ENCODE measurements around the gene MARVELD1.

Gene MARVELD1

DNA sequence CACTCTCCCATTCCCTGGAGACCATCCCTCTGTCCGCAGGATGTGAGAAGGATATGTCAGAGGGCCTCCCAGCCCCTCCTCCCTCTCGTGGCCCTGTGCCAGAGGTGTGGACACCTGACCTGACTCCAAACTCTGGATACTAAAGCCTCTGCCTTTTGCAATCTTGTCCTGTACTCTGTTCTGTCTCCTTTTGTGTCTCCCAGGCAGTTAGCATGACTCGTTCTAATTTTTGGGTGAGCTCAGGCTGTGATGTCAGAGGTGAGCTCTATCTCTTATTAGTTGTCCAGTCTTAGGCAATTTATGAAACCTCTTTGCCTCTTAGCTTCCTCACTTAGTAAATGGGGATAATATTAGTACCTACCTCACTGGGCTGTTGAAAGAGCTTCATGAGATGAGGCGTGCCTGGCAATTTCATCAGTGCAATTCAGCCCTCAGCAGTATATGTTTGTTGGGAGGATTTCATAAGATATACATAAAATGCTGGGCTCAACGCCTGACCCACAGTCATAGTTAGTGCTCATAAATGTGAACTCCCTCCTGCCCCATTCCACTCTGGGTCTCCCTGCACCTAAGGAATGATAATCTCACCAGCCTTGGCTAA is 10.9 kb downstream of the MARVELD1 start:
- no peak for DNase-seq

DNA sequence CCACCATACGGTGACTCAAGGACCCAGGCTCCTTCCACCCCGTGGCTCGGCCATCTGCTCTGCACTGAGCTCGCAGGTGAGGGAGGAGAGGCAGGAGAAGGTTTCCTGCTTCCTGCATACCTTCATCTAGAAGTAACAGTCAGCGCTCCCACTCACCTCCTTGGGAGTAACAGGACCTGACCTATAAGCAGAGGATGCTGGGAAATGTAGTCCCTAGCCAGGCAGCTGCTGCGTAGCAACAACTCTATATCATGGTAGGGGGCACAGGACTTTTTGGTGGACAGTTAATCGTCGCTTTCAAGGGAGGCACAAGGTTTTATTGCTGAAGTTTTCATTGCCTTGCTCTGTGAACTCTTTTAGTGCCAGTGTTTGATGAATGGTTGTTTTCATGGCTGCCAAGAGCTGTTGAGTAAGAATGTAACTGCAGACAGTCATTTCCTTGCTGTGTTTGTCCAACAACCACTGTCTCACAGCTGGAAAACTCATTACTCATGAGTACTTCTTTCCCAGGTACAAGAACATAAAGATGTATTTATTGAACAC is 13.2 kb downstream of the MARVELD1 start:
- DNase-seq: no peak

DNA sequence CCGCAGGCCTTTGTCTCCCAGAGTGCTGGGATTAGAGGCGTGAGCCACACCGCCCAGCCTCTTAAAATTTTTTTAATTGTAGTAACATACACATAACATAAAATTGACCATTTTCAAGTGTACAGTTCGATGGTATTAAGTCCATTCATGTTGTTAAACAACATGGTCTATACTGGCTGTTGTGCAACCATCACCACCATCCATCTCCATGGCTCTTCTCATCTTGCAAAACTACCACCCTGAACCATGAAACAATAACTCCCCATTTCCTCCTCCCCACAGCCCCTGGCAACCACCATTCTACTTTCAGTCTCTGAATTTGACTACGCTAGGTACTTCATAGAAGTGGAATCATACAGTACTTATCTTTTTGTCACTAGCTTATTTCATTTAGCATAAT is 15.5 kb downstream of the MARVELD1 start:
- DNase-seq: no peak

DNA sequence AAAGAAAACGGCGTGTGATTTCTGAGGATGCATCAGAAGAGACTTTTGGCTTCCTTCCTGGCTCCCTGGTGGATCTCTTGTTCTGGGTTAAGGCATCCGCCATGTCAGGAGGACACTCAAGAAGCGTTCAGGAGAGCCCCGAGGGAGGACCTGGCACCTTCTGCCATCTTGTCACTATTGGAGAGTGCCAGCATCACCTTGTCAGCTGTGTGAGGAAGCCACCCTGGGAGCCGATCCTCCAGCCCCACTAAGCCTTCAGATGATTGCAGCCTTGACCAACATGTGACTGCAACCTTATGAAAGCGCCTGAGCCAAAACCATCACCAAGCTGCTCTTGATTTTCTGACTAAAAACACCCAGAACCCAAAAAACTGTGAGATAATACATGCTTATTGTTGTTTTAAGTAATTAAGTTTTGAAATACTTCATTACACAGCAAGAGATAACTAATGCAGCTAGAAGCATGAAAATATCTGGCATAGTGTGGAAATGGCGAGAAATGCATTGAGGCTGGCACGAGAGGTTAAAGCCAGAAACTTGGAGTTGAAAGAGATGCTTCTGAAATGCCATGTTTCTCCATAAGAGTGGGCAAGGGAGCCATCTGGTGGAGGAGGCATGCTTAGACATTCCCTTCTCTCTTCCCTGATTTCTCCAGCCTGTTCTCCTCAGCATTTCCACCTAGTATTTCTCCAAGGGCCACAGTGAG is 18.0 kb downstream of the MARVELD1 start:
- DNase-seq: peak; percentile 71

DNA sequence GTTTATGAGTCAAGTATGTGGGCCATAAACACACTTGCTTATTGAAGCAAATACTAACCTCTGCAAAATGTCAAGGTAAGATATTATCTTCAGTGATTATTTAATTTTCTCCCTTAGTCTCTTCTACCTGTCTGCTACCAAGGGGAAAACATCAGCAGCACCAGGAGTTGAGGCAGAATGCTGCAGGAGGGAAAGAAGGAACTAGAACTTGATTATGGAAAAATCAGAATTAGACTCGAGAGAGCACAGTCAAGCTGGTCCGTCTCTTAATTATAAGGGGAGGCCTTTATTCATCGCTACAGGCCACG is 18.5 kb downstream of the MARVELD1 start:
- no peak for DNase-seq

DNA sequence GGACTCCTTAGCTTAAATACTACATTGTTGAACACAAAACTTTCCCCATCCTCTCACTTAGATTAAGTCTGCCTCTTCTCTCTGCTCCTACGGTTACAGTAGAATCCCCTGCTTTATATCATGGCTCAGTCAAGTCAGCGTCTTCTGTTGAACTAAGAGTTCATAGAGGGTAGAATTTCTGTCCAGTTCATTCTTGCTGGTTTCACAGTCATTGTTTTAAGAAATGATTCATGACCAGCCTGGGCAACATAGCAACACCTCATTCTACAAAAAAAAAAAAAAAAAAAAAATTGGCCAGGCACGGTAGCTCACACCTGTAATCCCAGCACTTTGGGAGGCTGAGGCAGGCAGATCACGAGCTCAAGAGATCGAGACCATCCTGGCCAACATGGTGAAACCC is 19.7 kb downstream of the MARVELD1 start:
- no peak for DNase-seq

DNA sequence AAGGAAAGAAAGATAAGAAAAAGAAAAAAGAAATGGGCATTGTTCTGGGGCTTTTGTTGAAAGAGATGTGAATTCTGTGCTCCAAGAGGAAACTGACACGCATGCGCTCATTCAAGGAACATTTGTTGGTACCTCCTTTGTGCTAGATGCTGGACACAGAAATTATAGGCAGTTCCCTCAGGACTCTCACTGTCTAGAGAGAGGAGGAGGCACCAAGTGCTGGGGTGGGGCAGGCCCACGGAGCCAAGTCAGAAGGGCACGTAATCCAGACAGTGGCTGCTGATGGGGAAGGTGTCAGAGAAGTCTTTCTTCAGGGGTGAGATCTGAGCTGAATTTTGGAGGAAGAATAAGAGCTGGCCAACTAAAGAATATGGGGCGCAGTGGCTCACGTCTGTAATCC is 20.5 kb downstream of the MARVELD1 start:
- no peak for DNase-seq

DNA sequence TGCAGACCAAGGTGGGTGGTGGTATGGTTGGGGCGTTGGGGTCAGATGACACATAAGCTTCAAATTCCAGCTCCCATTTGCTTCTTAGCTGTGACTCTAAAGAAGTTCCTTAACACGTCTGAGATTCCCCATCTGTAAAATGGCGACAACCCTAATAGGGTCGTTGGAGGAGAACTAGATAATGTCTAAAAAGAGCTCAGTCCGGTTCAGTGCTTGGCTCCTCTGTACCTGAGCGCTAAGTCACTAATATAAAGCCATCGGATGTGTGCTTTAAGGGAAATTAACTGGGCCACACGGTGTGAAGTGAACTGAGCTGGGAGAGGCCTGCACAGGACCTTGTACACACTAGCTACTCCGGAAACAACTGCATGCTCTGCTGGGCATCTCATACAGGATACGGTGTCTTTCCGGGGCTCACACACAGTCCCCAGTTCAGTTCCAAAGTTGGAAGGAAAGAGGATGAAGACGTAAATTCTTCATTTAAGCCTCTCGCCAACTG is 22.9 kb downstream of the MARVELD1 start:
- DNase-seq: no peak

DNA sequence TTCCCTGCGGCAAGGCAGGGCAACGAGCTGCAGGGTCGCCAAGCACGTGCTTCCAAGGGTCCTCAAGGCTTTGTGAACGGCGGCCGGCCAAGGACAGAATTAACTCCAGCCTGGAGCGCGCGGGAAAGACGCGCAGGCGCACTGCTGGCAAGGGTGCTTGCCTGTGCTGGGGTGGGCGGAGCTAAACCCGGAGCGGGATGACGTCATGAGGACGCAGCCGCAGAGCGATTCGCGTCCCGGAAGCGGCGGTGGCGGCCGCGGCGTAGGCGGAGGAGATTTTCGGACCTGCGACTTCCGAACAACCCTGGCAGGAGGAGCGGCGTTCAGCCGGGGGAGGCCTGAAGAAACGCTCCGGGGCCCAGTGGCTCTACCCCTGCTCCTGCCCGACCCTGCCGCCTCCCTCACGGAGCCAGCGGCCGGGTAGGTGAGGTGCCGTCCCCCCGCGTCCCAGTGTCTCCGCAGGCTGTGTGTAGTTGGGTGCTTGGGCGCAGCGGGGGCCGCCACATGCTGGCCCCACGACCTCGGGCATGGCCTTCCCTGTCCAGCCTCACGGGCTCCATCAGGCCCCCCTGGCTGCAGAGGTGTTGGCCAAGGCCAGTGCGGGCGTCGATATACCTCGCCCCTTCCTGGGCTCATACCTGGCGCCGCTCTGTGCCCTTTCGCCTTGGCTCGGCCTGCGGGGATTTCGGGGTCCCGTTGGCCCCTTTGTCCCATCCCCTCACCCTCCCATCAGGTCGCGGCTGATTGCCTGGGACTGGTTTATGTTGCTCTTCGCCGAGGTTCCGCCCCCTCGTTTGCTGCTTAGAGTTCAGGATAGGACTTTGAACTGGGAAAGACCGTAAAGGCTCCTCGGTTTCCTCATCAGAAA is 23.6 kb downstream of the MARVELD1 start, which contains the start of gene ZFYVE27:
Gene ZFYVE27 (plus strand): TSS at position 227 of the 868 bp plus-strand sequence. CDS start 1,350 bp downstream, outside the sequence.
- peak; percentile 96 for DNase-seq

DNA sequence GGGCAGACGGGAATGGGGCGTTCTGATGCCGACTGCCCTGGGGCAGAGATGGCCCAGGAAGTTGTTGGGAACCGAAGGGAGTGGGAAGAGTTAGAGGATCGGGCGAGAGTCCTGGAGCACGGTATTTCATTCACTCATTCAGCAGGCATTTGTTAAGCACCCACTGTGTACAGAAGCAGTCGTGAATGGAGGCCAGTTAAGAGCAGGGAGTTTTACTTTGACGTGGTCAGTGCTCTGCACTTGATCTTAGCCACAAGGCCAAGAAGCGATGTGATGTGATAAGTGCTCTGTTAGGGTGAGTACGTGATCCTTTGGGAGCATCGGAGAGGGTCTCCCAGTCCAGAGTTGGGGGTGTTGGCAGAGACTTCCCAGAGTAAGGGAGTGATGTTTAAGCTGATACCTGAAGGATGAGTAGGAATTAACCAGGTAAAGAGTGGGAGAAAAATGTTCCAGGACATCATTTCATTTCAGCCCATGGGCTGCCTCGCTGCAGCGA is 24.3 kb downstream of the MARVELD1 start:
- DNase-seq: no peak

DNA sequence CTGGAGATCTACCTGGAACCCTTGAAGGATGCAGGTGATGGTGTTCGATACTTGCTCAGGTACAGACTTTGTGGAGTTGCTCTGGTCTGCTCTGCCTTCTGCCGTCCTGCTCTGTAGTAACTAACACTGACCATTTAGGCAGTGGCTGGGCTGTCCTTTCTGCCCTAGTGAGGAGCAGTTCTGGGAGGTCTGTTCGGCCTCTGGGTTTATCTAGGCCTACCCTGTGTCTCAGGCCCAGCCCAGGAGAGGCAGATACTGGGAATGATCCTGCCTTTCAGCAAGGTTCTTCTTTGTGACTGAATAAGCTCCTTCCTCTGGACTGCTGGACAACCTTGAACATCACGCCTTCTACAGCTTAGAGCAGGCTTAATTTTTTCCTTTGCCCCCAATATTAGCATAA is 25.1 kb downstream of the MARVELD1 start:
- DNase-seq: no peak

DNA sequence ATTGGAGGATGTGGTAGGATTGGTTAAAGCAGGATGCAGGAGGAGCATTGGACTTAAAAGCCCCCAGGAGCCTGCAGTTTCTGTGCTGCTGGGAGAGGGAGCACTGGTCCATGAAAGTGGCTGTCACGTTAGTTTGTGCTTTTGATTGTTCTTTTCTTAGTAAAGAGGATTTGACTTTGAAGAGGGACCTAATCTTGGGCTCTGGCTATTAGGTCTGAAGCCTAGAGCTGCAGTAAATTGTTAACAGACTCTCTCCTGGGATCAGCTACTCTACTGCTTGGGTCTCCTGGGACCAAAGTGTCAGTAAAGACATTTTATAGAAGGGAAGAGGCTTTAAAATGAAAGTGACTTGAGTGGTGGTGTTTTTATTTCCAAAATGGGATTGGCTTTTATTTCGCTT is 27.1 kb downstream of the MARVELD1 start:
- DNase-seq: no peak

DNA sequence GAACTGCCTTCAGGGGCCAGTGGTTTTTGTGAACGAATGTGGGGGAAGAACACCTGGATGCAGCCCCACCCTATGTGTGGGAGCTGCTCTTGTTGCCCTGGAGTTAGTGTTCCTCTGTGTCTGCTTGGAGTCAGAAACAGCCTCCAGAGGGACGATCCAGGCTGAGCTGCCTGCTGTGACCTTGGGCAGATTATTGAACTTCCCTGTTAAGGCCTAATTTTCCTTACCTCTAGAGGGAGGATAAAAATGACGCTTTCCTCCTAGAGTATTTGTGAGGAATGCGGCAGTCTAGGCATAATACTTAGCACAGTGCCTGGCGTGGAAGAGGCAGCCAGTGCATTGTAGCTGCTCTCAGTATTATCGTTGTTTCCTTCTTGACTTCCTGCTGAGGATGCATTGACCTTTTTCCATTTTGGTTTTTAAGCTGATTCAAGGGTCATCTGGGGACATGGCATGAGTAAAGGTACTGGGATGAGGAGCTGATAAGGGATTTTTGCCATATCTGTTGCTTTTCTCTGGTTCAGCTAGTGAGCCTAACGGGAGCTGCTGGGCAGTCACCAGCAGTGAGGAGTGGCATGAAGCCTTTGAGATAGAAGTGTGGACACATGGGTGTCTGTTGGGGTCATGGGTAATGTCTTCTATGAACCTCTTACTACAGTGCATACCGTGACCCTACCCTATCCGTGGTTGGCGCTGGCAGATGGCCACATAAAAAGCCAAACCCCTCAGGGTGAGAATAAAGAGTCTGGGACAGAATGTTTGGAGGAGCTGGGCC is 29.8 kb downstream of the MARVELD1 start:
- no peak for DNase-seq

DNA sequence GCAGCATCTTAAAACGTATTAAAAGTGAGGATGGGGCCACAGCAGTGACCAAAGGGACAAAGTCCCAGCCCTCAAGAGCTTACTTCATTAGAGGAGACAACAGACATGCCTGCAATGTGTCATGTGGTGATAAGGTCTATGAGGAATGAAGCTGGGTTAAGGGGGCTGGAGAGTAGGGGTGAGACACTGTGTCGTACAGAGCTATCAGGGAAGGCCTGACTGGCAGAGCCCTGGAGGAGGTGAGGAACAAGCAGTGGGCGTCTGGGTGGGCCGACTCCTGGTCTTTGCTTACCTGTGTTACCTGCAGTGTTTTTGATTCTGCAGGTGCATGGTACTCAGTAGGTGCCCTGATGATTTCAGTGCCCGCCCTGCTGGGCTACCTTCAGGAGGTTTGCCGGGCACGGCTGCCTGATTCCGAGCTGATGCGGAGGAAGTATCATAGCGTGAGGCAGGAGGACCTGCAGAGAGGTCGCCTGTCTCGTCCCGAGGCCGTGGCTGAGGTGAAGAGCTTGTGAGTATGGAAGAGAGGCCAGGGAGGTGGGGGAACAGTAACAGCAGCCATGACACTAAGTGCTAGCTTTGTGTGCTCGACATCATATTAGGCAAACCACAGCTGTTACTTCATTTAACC is 31.0 kb downstream of the MARVELD1 start:
- no peak for DNase-seq

DNA sequence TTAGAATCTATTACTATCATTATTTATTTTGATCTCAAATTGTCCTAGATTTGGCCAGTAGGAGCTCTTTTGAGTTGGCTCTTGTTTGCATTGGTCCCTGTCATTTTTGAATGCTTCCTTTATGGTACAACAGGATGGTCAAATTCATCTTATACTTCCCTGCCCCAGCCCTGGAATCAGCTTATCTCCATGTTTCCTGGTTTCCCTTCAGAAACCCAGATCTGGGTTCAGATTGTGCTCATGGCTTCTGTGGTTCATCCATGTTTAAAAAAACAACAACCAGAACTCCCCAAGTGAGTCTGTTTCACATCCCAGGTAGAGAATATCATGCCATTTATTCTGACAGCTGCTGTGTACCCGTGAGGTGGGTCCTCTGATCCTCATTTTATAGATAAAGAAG is 34.0 kb downstream of the MARVELD1 start:
- DNase-seq: no peak

DNA sequence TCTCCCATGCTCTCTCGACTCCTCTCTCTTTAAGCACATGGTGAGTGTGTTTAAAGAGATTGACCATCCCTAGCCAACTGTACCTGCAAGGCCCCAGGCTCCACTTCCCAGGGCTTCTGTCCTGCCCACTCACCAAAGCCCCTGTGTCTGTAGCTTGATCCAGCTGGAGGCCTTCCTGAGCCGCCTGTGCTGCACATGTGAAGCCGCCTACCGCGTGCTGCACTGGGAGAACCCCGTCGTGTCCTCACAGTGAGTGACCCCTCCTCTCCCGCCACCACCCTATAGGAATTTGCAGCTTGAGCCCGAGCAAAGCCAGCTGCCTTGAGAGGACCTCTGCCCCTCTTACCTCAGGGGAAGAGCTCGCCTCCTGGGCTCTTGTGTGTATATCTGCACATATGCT is 34.6 kb downstream of the MARVELD1 start:
- no peak for DNase-seq

DNA sequence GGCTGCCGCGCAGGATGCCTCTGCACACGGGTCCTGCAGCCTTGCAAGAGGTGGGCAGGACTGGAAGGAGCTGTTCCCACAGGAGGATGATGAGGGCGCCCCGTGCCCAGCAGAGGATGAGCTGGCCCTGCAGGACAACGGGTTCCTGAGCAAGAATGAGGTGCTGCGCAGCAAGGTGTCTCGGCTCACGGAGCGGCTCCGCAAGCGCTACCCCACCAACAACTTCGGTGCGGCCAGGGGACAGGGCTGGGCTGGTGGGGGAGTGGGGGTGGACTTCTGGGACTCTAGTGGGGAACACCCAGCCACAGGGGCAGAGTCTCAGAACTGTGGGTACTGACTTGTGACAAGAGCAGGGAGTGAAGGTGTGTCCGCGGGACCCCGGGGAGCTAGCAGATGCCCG is 39.4 kb downstream of the MARVELD1 start:
- no peak for DNase-seq

DNA sequence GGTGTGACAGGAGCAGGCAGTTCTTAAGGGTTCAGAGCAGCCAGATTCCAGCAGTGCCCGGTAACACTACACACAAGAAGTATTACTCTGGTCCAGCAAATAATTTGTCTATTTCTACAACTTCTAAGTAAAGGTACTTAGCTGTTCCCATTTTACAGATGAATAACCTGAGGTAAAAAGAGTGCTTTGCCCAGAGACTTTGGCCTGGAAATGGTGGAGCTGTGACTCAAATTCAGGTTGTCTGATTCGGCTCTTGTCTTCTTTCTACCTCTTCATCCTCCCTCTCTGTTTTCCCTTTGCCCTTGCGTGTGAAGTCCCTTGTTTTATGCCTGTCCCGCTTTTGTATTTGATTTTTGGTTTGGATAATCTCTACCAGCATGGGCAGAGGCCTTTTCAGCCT is 41.2 kb downstream of the MARVELD1 start:
- no peak for DNase-seq

DNA sequence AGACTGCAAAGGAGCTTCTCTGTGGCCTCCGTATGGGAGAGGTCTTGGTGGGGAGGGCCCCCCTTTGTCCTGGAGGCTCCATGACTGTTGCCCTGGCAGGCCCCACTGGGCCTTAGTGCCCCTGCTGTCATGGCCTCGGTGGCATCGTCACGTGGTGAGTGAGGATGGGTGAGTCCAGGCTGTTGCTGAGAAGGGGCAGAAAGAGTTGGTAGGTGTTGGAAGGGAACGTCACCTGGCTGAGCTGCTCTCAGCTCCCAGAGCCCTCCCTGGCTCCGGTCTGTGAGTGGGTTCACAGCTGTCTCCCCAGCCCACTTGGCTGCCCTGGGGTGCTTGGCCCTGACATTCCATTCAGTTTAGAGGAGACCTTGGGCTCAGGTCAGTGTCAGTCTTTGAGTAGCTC is 42.2 kb downstream of the MARVELD1 start:
- DNase-seq: no peak

DNA sequence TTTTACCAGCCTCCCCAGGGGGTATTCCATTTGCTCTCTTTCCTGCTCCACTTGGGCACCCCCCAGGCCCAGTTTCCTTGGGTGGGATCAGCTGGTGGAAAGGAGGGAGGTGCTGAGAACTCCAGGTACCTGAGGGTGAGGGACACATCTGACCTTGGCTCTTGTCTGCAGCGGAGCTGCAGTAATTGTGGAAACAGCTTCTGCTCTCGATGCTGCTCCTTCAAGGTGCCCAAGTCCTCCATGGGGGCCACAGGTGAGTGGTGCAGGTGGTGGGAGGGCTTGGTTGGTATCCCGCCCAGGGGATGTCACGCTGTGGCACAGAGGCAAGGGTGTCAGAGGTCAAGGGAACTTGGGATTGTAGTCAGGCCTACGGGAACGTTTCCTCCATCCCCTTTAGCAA is 43.9 kb downstream of the MARVELD1 start:
- no peak for DNase-seq

DNA sequence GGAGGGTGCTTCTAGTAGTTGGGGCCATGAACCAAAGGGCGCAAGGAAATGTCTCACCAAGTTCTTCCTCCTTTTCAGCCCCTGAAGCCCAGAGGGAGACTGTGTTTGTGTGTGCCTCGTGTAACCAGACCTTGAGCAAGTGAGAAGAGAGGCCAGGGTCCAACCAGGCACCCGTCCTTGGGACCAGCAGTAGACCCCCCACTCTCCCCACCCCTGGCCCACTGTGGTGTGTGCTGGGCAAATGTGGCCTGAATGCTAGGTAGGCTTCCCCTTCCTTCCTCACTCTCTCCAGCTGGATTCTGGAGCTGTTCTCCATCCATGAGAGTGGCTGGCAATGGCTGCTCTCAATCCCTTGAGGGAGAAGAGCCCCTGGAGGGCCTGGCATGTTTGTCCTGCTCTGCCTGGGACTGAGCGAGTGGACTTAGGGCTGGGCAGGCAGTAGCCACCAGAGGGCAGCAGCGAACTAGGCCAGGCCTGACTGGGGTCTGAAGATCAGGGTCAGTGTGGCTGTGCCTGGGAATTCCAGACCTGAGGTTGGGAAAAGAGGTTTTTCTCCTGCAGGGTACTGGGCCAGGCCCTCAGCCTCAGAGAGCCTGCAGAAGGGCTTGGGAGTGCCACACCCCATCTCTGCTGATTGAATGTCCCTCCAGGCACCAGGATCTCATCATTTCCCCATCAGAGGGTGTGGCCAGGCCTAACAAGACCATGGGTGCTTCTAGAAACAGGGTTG is 45.8 kb downstream of the MARVELD1 start:
- DNase-seq: peak; percentile 45

Data from CD4-positive, alpha-beta T cell treated with Interleukin-17A for 1 hour (primary cell).